Measurements from ENCODE around the gene FAM124A. TPM values are rescaled to one million over a fixed set of nuclear protein-coding genes. Genes with fewer than 3 reads are reported as not detected.

Gene FAM124A
- total and polyA plus RNA-seq, 2 of the 8 experiments (the other 6 are each of a cell fraction or from before 2014, with no cell fraction given): 40.7 to 49.9 TPM

GRCh38 chr13:51284339-51284738 lies 62.1 kb downstream of the FAM124A start (continued):
- TF ChIP-seq CTCF (IDR thresholded peaks at IDR 0.05; ENCODE audit: control extremely low read depth in 1 of 3, insufficient read depth in 1 of 3, low read depth in 1 of 3, low read length in 3 of 3) (peak in 1 of 3 experiments; percentile 20; a peak in 1 of 4 replicates), SAP30 (IDR thresholded peaks at IDR 0.05; ENCODE audit: insufficient read depth, insufficient replicate concordance, low read length) (no peak), RFX5 (IDR thresholded peaks at IDR 0.05; ENCODE audit: borderline replicate concordance, low read depth, low read length) (no peak), CEBPB (IDR thresholded peaks at IDR 0.05; ENCODE audit: low read depth, low read length) (no peak), ZNF274 (IDR thresholded peaks at IDR 0.05; ENCODE audit: borderline replicate concordance, extremely low read depth, low read length) (no peak), ATF3 (IDR thresholded peaks at IDR 0.05; ENCODE audit: insufficient read depth, low read depth, low read length) (no peak), HDAC6 (IDR thresholded peaks at IDR 0.05; ENCODE audit: low read depth, low read length) (no peak), SP1 (IDR thresholded peaks at IDR 0.05; ENCODE audit: low read depth, low read length) (no peak), SIRT6 (IDR thresholded peaks at IDR 0.05; ENCODE audit: low read length) (no peak)

Data from H1 (cell line).